Measurements from ENCODE around the gene COPG2.

GRCh38 chr7:130493275-130493873 lies 175.2 kb downstream of the COPG2 start:
- no peak for TF ChIP-seq EZH2 (IDR thresholded peaks at IDR 0.05; ENCODE audit: borderline replicate concordance)
- TF ChIP-seq, protein P1, sequence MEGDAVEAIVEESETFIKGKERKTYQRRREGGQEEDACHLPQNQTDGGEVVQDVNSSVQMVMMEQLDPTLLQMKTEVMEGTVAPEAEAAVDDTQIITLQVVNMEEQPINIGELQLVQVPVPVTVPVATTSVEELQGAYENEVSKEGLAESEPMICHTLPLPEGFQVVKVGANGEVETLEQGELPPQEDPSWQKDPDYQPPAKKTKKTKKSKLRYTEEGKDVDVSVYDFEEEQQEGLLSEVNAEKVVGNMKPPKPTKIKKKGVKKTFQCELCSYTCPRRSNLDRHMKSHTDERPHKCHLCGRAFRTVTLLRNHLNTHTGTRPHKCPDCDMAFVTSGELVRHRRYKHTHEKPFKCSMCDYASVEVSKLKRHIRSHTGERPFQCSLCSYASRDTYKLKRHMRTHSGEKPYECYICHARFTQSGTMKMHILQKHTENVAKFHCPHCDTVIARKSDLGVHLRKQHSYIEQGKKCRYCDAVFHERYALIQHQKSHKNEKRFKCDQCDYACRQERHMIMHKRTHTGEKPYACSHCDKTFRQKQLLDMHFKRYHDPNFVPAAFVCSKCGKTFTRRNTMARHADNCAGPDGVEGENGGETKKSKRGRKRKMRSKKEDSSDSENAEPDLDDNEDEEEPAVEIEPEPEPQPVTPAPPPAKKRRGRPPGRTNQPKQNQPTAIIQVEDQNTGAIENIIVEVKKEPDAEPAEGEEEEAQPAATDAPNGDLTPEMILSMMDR (IDR thresholded peaks at IDR 0.05; ENCODE audit: poor library complexity): no peak
- no peak for TF ChIP-seq EZH2phosphoT487 (IDR thresholded peaks at IDR 0.05; ENCODE audit: low read depth, severe bottlenecking, unreplicated experiment)

Data from hepatocyte (in vitro differentiated cells).